NCI-H748 treated with DMSO at 0.1 percent for 48 hours (cell line): ENCODE data around the gene IL11RA.

Experiments used
- DNase-seq: peaks from one replicate; lab custom pipeline; 2025; lab: John Stamatoyannopoulos, UW

IL11RA gene

DNA sequence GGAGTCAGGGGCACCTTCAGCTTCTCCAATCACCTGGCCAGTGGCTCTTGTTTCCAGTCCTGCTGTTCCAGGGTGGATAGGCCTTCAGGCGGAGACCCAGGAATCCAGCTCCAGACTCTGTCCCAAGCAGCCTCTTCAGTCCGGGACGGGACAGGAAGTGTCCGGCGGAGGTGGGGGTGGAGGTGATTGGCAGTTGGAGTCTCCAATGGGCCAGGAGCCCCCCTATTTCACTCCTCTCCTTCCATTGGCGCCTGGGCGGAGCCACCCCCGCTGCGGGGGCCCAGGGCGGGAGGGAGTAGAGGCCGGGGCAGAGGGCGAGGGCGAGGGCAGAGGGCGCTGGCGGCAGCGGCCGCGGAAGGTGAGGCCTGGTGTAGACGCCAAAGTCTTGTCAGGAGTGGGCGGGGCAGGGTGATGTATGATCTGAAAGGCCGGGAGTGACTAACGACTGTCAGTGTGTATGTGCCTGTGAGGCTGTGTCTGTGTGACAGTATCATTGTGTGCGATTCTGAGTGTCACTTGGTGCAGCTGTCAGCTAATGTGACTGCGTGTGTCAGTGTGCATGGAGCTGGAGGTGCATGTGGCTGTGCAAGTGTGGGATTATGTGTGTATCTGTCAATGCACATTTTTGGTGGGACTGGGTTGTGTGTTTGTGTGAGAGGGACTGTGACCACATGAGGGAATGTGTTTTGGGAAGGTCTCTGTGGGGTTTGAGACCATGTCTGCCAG is at the start of gene IL11RA:
TSS of gene IL11RA (plus strand) at position 310 of the 726 bp plus-strand sequence. CDS start 3,033 bp downstream, outside the sequence.
- no peak for DNase-seq

DNA sequence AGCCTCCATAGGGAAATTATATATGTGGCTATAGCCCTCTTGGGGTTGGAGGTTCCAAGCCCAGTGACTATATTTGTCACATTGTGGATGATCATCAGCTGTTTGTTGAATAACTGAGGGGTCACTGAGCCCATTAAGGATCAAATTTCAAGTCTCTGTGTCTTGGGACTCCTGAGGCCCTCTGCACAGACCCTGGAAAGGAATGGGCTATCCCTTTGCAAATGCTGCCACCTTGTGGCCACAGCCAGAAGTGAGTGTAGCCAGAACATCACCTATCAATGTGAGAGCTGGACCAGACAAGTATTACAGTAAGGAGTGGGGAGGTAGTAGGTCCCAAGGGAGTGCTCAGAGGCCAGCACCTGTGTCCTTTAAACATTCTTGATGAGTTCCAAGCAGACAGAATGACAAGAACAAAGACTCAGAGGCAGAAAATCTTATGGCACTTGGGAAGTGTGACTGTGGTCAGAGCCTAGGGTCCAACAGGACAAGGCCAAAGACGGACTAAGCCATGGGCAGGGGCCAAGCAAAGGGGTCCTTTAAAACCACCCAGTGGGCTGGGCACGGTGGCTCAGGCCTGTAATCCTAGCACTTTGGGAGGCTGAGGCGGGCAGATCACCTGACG is 48.3 kb upstream of the IL11RA start:
- peak; percentile 57 for DNase-seq

GRCh38 chr9:34606190-34606589 is 45.8 kb upstream of the IL11RA start:
- DNase-seq = no peak

DNA sequence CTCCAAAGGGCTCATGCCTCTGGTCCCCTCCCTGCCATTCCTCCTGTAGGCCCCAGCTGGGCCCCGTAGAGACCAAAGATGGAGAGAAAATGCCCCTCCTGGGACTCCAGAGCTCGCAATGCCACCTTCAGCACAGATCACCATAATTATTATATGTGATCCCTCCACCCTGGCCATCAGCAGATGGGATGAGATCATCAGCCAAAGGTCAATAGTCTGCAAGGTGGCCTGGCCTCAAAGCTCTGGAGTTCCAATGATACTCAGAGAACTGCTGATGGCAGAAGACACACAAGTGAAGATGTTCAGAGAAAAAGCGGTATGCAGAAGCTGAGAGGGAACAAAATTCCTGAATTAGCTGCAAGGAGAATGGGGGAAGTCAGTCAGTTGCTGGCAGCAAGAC is 45.1 kb upstream of the IL11RA start:
- no peak for DNase-seq

GRCh38 chr9:34607331-34607730 is 44.7 kb upstream of the IL11RA start:
- DNase-seq = no peak

DNA sequence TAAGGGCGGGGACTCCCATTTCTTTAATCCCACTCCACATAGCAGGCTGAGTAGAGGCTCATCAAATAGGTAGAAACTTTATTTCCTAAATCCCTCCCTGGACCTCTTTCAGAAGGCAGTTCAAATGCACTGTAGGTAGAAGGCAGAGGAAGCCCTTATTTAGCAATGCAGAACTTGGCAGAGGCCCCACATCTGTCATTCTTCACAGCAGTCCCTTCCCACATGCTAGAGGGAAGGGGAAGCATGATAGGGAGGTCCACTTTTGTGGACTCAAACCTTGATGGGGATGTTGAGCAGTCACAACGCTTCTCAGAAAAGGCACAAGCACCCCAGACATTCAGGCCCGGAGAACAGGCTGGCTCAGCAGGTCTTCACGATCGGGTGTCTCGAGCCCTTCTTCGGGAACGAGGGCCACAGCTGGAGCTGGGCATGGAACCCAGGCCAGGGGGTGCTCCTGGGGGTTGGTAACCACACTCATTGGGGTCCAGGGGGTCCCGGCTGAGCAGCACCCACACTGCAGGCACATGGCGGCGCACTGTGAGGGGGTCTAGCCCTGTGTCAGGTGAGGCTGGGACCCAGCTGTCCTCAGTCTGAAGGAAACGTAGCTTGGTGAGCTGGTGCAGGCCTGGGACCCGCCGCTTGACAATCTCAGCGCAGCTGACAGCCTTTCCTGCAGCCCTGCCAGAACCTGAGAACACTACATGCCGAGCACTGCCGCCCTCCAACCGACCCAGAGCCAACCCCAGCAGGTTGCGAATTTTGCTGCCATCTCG is 41.4 kb upstream of the IL11RA start:
- no peak for DNase-seq

GRCh38 chr9:34611251-34611810 is 40.7 kb upstream of the IL11RA start:
- DNase-seq = no peak

DNA sequence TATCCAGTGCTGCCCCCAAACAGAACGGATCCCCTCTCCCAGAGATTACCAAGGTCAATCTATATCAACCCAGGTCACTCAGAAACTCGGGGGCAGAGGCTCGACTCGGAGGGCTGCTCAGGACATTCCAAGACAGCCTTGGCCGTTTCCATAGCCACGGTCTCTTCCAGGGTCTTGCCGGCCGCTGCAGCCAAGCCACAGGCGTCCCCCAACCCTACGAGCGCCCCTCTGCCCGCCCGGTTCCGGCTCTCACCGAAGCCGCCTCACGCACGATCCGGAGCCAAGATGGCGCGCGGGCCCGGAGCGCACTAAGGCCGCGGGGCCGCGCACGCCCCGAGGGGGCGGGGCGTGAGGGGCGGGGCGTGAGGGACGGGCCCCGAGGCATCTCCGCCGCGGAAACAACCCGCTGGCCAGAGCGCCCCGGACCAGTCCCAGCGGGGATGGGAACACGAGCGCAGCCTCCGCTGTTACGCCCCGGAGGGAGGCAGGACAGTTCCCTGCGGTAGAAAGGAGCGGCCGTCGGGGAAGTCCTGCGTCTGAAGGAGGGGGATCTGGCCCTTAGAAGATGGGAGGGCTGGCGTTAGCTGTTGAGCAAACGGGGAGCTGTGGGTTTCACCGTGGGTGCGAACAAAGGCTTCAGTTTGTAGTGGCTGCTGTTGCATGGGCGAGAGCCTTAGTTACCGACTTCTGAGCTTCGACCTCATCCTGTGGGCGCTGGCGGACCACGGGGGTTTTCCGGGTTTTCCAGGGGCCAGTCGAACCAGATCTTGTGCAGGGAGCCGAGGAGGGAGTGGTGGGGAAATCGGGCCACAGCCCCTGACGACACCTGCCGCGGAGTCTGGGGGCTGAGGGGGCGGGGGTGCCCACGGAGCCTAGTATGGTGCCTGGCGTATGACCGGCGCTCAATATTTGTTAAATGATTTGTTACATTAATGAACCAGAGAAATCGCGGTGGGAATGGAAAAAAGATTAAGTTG is 39.9 kb upstream of the IL11RA start, which contains the start of gene RPP25L:
TSS of gene RPP25L (minus strand) at position 287 of the 977 bp plus-strand sequence. CDS start 801 bp downstream, outside the sequence.
- DNase-seq = peak; percentile 73

GRCh38 chr9:34612788-34613390 is 39.1 kb upstream of the IL11RA start:
- peak; percentile 84 for DNase-seq

DNA sequence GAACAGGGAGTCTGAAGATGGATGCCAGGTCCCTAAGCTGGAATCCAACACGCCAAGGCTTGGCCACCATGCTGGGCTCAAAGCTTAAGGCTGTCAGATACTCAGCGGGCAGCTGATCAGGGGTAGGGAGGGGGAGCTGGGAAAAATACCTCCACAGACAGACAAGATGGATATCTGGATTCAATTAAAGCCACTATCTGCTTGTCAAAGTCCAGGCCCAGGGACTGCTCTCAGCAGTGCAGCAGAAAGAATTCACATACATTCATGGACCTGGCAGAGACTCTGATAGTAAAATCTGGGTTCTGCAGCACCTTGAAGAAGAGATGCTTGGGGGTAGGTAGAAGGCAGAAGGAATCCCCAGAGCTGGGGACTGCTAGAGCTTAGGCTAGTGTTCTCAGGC is 36.9 kb upstream of the IL11RA start:
- no peak for DNase-seq

- peak; percentile 90 for DNase-seq
These were observed 31.7 kb upstream of the IL11RA start, which contains the start of gene DCTN3 for GRCh38 chr9:34620061-34620994. DCTN3 (minus strand) TSS chr9:34620495; CDS start chr9:34620464, 31 bp downstream.

DNA sequence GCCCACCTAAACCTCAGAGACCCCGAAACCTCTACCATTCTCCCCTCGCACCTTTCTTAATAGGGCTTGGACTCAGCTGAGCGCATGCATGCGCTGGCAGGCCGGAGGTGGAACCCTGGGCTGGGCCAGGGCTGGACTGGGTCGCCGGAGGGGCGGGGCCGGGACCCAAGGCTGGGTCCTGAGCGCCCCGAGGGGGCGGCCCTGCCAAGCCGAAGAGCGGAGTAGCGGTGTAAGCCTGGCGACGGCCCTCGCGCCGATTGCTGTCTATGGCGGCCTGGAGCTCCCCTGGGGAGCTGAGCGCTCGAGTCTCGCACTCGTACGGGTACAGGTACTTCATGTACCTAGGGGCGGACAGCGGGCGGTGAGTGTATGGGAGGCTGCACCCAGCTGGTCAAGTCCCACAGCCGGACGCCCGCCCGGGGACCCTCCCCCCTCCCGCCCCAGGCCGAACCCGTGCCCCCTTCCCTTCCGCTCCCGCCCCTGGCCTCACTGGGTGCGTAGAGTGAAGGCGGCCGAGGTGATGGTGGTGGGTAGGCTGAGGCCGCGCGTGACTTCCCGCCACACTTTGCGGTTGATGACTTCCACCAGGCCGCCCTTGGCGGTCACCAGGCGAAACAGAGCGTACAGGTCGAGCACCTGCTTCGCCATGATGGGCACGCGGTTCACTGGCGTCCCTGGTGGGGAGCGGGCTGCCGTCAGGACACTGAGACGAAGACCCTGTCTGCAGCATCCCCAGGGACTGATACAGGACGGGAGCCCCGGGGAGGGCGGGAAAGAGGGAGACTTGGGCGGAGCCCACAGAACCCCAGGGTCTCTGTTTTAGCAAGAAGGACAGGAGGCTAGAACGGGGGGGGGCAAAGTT is 28.4 kb upstream of the IL11RA start:
- DNase-seq = no peak

GRCh38 chr9:34624475-34625185 is 27.4 kb upstream of the IL11RA start:
- no peak for DNase-seq

DNA sequence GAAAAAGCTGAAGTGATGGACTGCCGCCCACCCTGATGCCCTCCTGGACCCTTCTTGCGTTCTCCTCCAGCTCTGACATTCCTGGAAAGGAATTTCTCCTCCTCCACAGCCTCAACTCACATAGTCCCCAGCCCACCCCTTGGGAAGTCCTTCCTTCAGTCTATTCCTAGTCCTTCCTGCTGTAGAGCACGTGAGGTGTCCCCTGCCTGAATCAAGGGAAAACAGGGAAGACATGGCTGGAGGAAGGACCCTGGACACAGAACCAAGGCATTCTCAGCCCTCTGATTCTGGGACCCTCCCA is 26.8 kb upstream of the IL11RA start:
- no peak for DNase-seq

DNA sequence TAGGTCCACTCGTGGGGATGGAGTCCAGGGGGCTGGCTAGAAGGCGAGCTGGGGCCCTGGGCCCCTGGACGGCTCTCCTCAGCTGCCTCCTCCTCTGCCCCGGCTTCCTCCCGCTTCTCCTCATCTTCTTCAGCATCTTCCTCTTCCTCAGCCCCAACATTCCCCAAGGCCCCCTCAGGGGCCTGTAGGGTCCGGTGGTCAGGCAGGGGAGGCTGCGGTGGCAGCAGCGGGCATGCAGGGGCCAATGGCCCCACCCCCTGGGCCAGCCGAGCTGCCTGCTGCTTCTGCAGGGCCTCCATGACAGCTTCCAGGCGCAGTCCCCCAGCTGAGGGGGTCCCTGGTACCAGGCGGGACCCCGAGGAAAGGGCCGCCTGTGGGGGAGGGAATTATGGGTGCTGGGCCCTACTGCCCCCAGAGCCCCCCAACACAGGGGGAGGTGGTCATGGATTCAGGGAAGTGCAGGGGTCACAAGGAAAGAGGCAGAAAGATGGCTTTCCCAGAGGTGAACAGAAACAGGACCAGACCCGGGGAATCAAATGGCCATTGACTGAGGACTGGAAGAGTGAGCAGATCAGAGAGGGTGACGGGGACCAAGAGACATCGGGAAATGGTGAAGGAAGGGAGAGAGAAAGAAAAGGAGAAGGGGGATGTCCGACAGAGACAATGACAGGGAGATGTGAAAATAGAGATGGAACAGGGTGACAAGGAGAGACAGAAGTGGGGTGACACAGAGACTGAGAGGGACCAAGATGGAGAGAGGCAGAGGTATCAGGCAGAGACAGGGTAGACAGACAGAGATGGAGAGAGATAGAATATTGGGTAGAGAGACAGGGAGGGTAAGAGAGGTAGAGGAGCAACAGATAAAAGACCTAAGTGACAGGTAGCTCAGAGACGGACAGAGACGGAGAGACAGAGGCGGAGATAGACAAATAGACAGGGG is 24.0 kb upstream of the IL11RA start:
- DNase-seq = no peak

- DNase-seq = no peak
These were observed 23.1 kb upstream of the IL11RA start, which contains the start of gene ARID3C for GRCh38 chr9:34628656-34629490. ARID3C (minus strand) TSS chr9:34629066; CDS start chr9:34628014, 1,052 bp downstream.
